GM21447 (cell line): Measurements from ENCODE around the gene WIZ.

ENCODE experiments used
- ATAC-seq: cut with Tn5 transposase; IDR thresholded peaks from one replicate; pipeline ENCODE4 v1.9.1; 2021; ENCODE audit not compliant: unreplicated experiment

Gene WIZ

GRCh38 chr19:15379083-15379998 lies 70.4 kb downstream of the WIZ start, which contains the start of gene AKAP8:
AKAP8 (minus strand) TSS chr19:15379787; CDS start chr19:15379731, 56 bp downstream.
- ATAC-seq = peak; percentile 76

GRCh38 chr19:15378534-15379082 lies 71.1 kb downstream of the WIZ start:
- ATAC-seq = no peak

GRCh38 chr19:15374796-15375440 lies 74.8 kb downstream of the WIZ start:
- ATAC-seq = no peak

GRCh38 chr19:15374105-15374651 lies 75.6 kb downstream of the WIZ start:
- ATAC-seq = no peak

- no peak for ATAC-seq
Measured at GRCh38 chr19:15373644-15374043, 76.1 kb downstream of the WIZ start.

GRCh38 chr19:15372891-15373301 lies 76.9 kb downstream of the WIZ start:
- no peak for ATAC-seq

GRCh38 chr19:15372470-15372869 lies 77.3 kb downstream of the WIZ start:
- ATAC-seq = no peak

GRCh38 chr19:15371786-15372380 lies 77.9 kb downstream of the WIZ start:
- no peak for ATAC-seq

- no peak for ATAC-seq
Measured at GRCh38 chr19:15371119-15371518, 78.6 kb downstream of the WIZ start.
